PC-9 (cell line): ENCODE measurements around the gene STK40. TPM values are rescaled to one million over a fixed set of nuclear protein-coding genes. Genes with fewer than 3 reads are reported as not detected.

Experiments
- BruUV-seq: library from RNA; stranded (reverse); fragments of 400-500 nt; replicated peaks from 2 replicates; lab custom pipeline; 2021; lab: Mats Ljungman, UMichigan
- CTCF ChIA-PET: fragments of 300-600 bp; sonication (Branson Sonifier 250); formaldehyde crosslinking; loops from one replicate; lab custom pipeline; 2022; ENCODE audit warnings: antibody characterized with exemption; lab: Charles Lee
- POLR2A ChIA-PET: fragments of 300-600 bp; sonication (Branson Sonifier 250); formaldehyde crosslinking; loops from one replicate; lab custom pipeline; 2022; ENCODE audit warnings: antibody characterized with exemption; ENCODE audit not compliant: unreplicated experiment; lab: Charles Lee
- DNase-seq, 2 experiments: peaks; one replicate each; pipeline versions ENCODE4 v3.0.0 to v3.0.0-alpha.2; 2015 to 2022; ENCODE audit warnings: mixed read lengths in 1 of 2
- H2AFZ ChIP-seq: fragments of 200-600 bp; sonication (generic); 2 replicates; pipeline ENCODE4 v1.8.1; 2017; ENCODE audit warnings: antibody characterized with exemption
- H3F3A ChIP-seq: fragments of 200-600 bp; sonication (generic); 2 replicates; pipeline ENCODE4 v1.8.1; 2017; ENCODE audit warnings: antibody characterized with exemption, mild to moderate bottlenecking, low read depth; ENCODE audit not compliant: insufficient read depth
- H3K27ac ChIP-seq: fragments of 200-600 bp; sonication (generic); 2 replicates; pipeline ENCODE4 v1.6.1; 2016; ENCODE audit warnings: mixed run types
- H3K27me3 ChIP-seq: fragments of 200-600 bp; sonication (generic); 2 replicates; pipeline ENCODE4 v1.6.1; 2016; ENCODE audit warnings: low read depth, mixed run types; ENCODE audit not compliant: insufficient read depth
- H3K36me3 ChIP-seq: fragments of 200-600 bp; sonication (generic); 2 replicates; pipeline ENCODE4 v1.6.1; 2016; ENCODE audit warnings: low read depth, mixed run types
- H3K4me1 ChIP-seq: fragments of 200-600 bp; sonication (generic); replicated peaks from 2 replicates; pipeline ENCODE4 v1.6.1; 2016; ENCODE audit warnings: mixed run types; ENCODE audit not compliant: insufficient read depth
- H3K4me2 ChIP-seq: fragments of 200-600 bp; sonication (generic); 2 replicates; pipeline ENCODE4 v1.6.1; 2017; ENCODE audit warnings: mixed run types
- H3K4me3 ChIP-seq: fragments of 200-600 bp; sonication (generic); 2 replicates; pipeline ENCODE4 v1.6.1; 2016; ENCODE audit warnings: mixed run types
- H3K79me2 ChIP-seq: fragments of 200-600 bp; sonication (generic); 2 replicates; pipeline ENCODE4 v1.6.1; 2017; ENCODE audit warnings: low read depth, mixed run types
- H3K9me2 ChIP-seq: fragments of 200-600 bp; sonication (generic); 2 replicates; pipeline ENCODE4 v1.8.1; 2017; ENCODE audit warnings: mild to moderate bottlenecking; ENCODE audit not compliant: insufficient read depth
- H3K9me3 ChIP-seq: fragments of 200-600 bp; sonication (generic); 2 replicates; pipeline ENCODE4 v1.8.1; 2016; ENCODE audit warnings: low read depth; ENCODE audit not compliant: insufficient read depth
- H4K20me1 ChIP-seq: fragments of 200-600 bp; sonication (generic); 2 replicates; pipeline ENCODE4 v1.8.1; 2017; ENCODE audit not compliant: insufficient read depth
- CTCF ChIP-seq: fragments of 200-600 bp; sonication (generic); conservative IDR thresholded peaks from 2 replicates; pipeline ENCODE4 v1.6.1; 2017; ENCODE audit warnings: mixed run types, antibody characterized with exemption, mild to moderate bottlenecking, moderate library complexity
- EZH2 ChIP-seq: fragments of 200-600 bp; sonication (generic); IDR thresholded peaks from 2 replicates; pipeline ENCODE4 v1.8.0; 2017; ENCODE audit warnings: antibody characterized with exemption, low read depth
- intact Hi-C: fragments of 100-400 bp; cut with micrococcal nuclease; formaldehyde crosslinking; loops from one replicate; pipeline ENCODE4 v1.10.0; 2022; ENCODE audit not compliant: unreplicated experiment
- total RNA-seq: library from RNA; stranded (reverse); gene quantifications from 2 replicates; pipeline ENCODE4 v1.2.3, GENCODE V29; 2021

The STK40 gene
- total RNA-seq, 1 experiment from 2014 or later, result 59.2 TPM

- Histone ChIP-seq H3F3A (peaks cover 15% of the 10 kb centered on the region), H3K4me2 (no peak overlapping the region), H4K20me1 (no peaks in the 10 kb centered on the region), H3K4me3 (no peak overlapping the region), H3K79me2 (no peaks in the 10 kb centered on the region), H3K9me2 (no peaks in the 10 kb centered on the region), H3K27ac (no peak overlapping the region), H2AFZ (no peak overlapping the region), H3K27me3 (no peaks in the 10 kb centered on the region), H3K4me1 (peaks cover 18% of the 10 kb centered on the region), H3K9me3 (no peaks in the 10 kb centered on the region), H3K36me3 (no peaks in the 10 kb centered on the region)
- no peak for DNase-seq
- intact Hi-C loops, result no loop called here
- ChIA-PET POLR2A (no interaction called here), CTCF (interaction anchor here (0.6 to 1.5 kb wide), 3 partner anchors 10 to 229 kb away, joined by 4 to 9 read pairs (median 4); no protein-coding TSS in a partner anchor)
- BruUV-seq, result no TSS peak
- no peak for TF ChIP-seq EZH2
- no peak for TF ChIP-seq CTCF
Observed at GRCh38 chr1:36419140-36419539, 33.4 kb upstream of the STK40 start.

DNA sequence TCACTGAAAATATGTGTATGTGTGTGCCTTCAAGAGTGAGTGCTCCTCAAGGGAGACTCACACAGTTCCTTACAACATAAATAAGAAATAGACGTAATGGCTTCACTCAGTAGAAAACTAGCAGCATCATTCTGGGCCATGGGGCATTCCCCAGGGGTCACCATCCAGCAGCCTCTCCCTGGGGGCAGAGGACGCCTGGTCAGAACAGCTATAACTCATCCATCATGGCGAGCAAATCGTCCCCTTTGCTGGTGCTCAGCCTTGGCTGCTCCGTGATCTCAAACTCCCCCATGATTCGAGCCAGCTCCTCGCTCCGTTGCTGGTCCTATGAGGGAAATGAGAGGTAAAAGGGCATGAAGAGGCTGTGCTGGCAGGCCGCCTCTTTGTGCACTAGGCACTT lies 32.2 kb upstream of the STK40 start:
- TF ChIP-seq EZH2 (no peak), CTCF (no peak)
- Histone ChIP-seq H2AFZ (no peak overlapping the region), H4K20me1 (no peaks in the 10 kb centered on the region), H3K27me3 (no peaks in the 10 kb centered on the region), H3K9me3 (no peaks in the 10 kb centered on the region), H3K36me3 (no peaks in the 10 kb centered on the region), H3K4me1 (peaks cover 18% of the 10 kb centered on the region), H3F3A (peaks cover 15% of the 10 kb centered on the region), H3K79me2 (no peaks in the 10 kb centered on the region), H3K4me3 (no peak overlapping the region), H3K9me2 (no peaks in the 10 kb centered on the region), H3K27ac (no peak overlapping the region), H3K4me2 (no peak overlapping the region)
- POLR2A ChIA-PET, result no interaction called here
- no TSS peak for BruUV-seq
- CTCF ChIA-PET, result interaction anchor here (0.5 to 0.7 kb wide), 3 partner anchors 24 to 275 kb away, joined by 5 to 11 read pairs (median 6); no protein-coding TSS in a partner anchor
- intact Hi-C loops, result no loop called here
- DNase-seq, result no peak

GRCh38 chr1:36415661-36416326 lies 30.1 kb upstream of the STK40 start:
- Histone ChIP-seq H3K4me2 (no peak overlapping the region), H2AFZ (no peak overlapping the region), H3K27ac (no peak overlapping the region), H3K4me3 (no peak overlapping the region), H3F3A (peaks cover 9% of the 10 kb centered on the region; the same call in 1 of the 2 replicates), H3K27me3 (no peaks in the 10 kb centered on the region), H3K9me2 (no peaks in the 10 kb centered on the region), H3K36me3 (no peaks in the 10 kb centered on the region), H3K79me2 (no peaks in the 10 kb centered on the region), H4K20me1 (no peaks in the 10 kb centered on the region), H3K9me3 (no peaks in the 10 kb centered on the region), H3K4me1 (peaks cover 21% of the 10 kb centered on the region)
- no peak for DNase-seq
- ChIA-PET POLR2A (no interaction called here), CTCF (interaction anchor here (1.6 kb wide), 1 partner anchor 73 kb away, joined by 5 read pairs; no protein-coding TSS in a partner anchor)
- intact Hi-C loops, result no loop called here
- TF ChIP-seq EZH2 (no peak), CTCF (no peak)
- BruUV-seq, result no TSS peak
